H1 (cell line): ENCODE results near the gene ACTR5. TPM values are rescaled to one million over a fixed set of nuclear protein-coding genes. Genes with fewer than 3 reads are reported as not detected.

ENCODE experiments used
- ATF2 ChIP-seq: IDR thresholded peaks from 2 replicates; pipeline ENCODE4 v1.6.1; 2012; ENCODE audit warnings: low read length, inconsistent platforms
- BCL11A ChIP-seq, 2 experiments: IDR thresholded peaks; one replicate each; pipeline ENCODE4 v1.6.1; 2011; ENCODE audit warnings: low read depth in 2 of 2, low read length in 2 of 2, mild to moderate bottlenecking in 2 of 2
- RAD21 ChIP-seq, 2 experiments: IDR thresholded peaks in 1 of 2; conservative IDR thresholded peaks in 1 of 2; 2 replicates each; pipeline ENCODE4 v1.6.1; 2011; ENCODE audit warnings: low read depth in 2 of 2, low read length in 2 of 2, improper control_type of control experiment in 1 of 2, inconsistent platforms in 1 of 2, mild to moderate bottlenecking in 1 of 2, moderate library complexity in 1 of 2
- RBBP5 ChIP-seq: IDR thresholded peaks from 2 replicates; pipeline ENCODE4 v1.7.1; 2012; ENCODE audit warnings: low read depth, mild to moderate bottlenecking, inconsistent platforms, low read length, moderate library complexity, borderline replicate concordance
- RFX5 ChIP-seq: IDR thresholded peaks from 2 replicates; pipeline ENCODE4 v1.6.1; 2011; ENCODE audit warnings: low read depth, low read length, improper control_type of control experiment, borderline replicate concordance
- SAP30 ChIP-seq: fragments of 300-600 bp; sonication (generic); IDR thresholded peaks from 2 replicates; pipeline ENCODE4 v1.7.1; 2012; ENCODE audit warnings: low read length, moderate library complexity, mild to moderate bottlenecking, inconsistent platforms; ENCODE audit not compliant: insufficient read depth, insufficient replicate concordance
- SIN3A ChIP-seq, 2 experiments: IDR thresholded peaks in 1 of 2; conservative IDR thresholded peaks in 1 of 2; 2 replicates each; pipeline ENCODE4 v1.6.1; 2011 to 2012; ENCODE audit warnings: low read length in 2 of 2, improper control_type of control experiment in 1 of 2, low read depth in 1 of 2, mild to moderate bottlenecking in 1 of 2
- SP4 ChIP-seq: IDR thresholded peaks from 2 replicates; pipeline ENCODE4 v1.6.1; 2012; ENCODE audit warnings: low read length, inconsistent platforms
- polyA plus RNA-seq, 7 experiments: library from polyadenylated mRNA; depleted of rRNA in 3 of 7; stranded (reverse) in 5 of 7; unstranded in 2 of 7; fragments of >200 nt in 5 of 7; fragments of 200-250 nt in 2 of 7; gene quantifications; 1 replicate in 5 of 7; 2 replicates in 1 of 7; 4 replicates in 1 of 7; pipeline versions ENCODE4 v1.2.1 to v1.2.3, GENCODE V29; 2011 to 2013; ENCODE audit warnings: missing spikeins in 2 of 7, mixed read lengths in 2 of 7
- total RNA-seq: library from RNA; stranded (reverse); fragmentation: NEBNext Ultra II Directional; extraction: Animal tissue kit (Norgen Biotek cat#: 25700); gene quantifications from 2 replicates; pipeline ENCODE4 v1.2.1, GENCODE V29; 2021
- TF ChIP-seq, protein P1 (sequence below): fragments of 300-600 bp; sonication (generic); IDR thresholded peaks from 2 replicates; pipeline ENCODE4 v1.7.1; 2012; ENCODE audit warnings: low read length, moderate library complexity, mild to moderate bottlenecking, inconsistent platforms; ENCODE audit not compliant: insufficient replicate concordance

The ACTR5 gene
- total and polyA plus RNA-seq, 2 of the 8 experiments (the other 6 are each of a cell fraction or from before 2014, with no cell fraction given): 10.4 to 14.4 TPM

- TF ChIP-seq, protein P1, sequence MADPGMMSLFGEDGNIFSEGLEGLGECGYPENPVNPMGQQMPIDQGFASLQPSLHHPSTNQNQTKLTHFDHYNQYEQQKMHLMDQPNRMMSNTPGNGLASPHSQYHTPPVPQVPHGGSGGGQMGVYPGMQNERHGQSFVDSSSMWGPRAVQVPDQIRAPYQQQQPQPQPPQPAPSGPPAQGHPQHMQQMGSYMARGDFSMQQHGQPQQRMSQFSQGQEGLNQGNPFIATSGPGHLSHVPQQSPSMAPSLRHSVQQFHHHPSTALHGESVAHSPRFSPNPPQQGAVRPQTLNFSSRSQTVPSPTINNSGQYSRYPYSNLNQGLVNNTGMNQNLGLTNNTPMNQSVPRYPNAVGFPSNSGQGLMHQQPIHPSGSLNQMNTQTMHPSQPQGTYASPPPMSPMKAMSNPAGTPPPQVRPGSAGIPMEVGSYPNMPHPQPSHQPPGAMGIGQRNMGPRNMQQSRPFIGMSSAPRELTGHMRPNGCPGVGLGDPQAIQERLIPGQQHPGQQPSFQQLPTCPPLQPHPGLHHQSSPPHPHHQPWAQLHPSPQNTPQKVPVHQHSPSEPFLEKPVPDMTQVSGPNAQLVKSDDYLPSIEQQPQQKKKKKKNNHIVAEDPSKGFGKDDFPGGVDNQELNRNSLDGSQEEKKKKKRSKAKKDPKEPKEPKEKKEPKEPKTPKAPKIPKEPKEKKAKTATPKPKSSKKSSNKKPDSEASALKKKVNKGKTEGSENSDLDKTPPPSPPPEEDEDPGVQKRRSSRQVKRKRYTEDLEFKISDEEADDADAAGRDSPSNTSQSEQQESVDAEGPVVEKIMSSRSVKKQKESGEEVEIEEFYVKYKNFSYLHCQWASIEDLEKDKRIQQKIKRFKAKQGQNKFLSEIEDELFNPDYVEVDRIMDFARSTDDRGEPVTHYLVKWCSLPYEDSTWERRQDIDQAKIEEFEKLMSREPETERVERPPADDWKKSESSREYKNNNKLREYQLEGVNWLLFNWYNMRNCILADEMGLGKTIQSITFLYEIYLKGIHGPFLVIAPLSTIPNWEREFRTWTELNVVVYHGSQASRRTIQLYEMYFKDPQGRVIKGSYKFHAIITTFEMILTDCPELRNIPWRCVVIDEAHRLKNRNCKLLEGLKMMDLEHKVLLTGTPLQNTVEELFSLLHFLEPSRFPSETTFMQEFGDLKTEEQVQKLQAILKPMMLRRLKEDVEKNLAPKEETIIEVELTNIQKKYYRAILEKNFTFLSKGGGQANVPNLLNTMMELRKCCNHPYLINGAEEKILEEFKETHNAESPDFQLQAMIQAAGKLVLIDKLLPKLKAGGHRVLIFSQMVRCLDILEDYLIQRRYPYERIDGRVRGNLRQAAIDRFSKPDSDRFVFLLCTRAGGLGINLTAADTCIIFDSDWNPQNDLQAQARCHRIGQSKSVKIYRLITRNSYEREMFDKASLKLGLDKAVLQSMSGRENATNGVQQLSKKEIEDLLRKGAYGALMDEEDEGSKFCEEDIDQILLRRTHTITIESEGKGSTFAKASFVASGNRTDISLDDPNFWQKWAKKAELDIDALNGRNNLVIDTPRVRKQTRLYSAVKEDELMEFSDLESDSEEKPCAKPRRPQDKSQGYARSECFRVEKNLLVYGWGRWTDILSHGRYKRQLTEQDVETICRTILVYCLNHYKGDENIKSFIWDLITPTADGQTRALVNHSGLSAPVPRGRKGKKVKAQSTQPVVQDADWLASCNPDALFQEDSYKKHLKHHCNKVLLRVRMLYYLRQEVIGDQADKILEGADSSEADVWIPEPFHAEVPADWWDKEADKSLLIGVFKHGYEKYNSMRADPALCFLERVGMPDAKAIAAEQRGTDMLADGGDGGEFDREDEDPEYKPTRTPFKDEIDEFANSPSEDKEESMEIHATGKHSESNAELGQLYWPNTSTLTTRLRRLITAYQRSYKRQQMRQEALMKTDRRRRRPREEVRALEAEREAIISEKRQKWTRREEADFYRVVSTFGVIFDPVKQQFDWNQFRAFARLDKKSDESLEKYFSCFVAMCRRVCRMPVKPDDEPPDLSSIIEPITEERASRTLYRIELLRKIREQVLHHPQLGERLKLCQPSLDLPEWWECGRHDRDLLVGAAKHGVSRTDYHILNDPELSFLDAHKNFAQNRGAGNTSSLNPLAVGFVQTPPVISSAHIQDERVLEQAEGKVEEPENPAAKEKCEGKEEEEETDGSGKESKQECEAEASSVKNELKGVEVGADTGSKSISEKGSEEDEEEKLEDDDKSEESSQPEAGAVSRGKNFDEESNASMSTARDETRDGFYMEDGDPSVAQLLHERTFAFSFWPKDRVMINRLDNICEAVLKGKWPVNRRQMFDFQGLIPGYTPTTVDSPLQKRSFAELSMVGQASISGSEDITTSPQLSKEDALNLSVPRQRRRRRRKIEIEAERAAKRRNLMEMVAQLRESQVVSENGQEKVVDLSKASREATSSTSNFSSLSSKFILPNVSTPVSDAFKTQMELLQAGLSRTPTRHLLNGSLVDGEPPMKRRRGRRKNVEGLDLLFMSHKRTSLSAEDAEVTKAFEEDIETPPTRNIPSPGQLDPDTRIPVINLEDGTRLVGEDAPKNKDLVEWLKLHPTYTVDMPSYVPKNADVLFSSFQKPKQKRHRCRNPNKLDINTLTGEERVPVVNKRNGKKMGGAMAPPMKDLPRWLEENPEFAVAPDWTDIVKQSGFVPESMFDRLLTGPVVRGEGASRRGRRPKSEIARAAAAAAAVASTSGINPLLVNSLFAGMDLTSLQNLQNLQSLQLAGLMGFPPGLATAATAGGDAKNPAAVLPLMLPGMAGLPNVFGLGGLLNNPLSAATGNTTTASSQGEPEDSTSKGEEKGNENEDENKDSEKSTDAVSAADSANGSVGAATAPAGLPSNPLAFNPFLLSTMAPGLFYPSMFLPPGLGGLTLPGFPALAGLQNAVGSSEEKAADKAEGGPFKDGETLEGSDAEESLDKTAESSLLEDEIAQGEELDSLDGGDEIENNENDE: no peak
- TF ChIP-seq SP4: no peak
- no peak for TF ChIP-seq RBBP5
- TF ChIP-seq SIN3A (conservative IDR thresholded peaks at IDR 0.05 in 1 of 2, IDR thresholded peaks at IDR 0.05 in 1 of 2; ENCODE audit: low read depth in 1 of 2, low read length in 2 of 2): no peak
- no peak for TF ChIP-seq RAD21 (IDR thresholded peaks at IDR 0.05 in 1 of 2, conservative IDR thresholded peaks at IDR 0.05 in 1 of 2; ENCODE audit: low read depth in 2 of 2, low read length in 2 of 2)
- TF ChIP-seq RFX5: no peak
- TF ChIP-seq BCL11A (IDR thresholded peaks at IDR 0.05; ENCODE audit: low read depth in 2 of 2, low read length in 2 of 2): no peak
- TF ChIP-seq SAP30: no peak
- no peak for TF ChIP-seq ATF2
Observed at GRCh38 chr20:38715646-38716045, 32.6 kb upstream of the ACTR5 start (continued).
